ENCODE measurements around the gene HAND1.
A peak's percentile ranks its signal among the peaks of the same experiment; 100 is the strongest.

Gene HAND1

DNA sequence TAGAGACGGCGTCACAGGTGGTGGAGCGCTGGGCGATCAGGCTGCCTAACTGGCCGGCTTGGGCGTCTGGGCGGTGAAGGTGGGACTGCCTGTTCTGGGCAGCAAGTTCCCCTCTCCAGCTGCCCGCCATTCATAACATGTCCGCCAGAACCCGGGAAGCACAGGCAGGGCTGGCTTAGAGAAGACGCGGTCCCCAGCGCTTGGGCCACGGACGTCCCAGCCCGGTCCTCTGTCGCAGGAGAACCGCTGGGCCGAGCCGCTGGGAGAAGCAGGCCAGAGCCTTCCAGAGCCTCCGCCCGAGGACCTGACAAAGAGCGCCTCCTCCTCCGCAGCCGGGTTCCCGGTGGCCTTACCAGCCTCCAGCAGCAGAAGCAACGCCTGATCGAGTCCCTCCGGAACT lies 15.2 kb upstream of the HAND1 start:
- peaks cover 40 to 54% of the 10 kb centered on the region in 2 donors for H3K27me3 Mint-ChIP-seq
- no peaks in the 10 kb centered on the region for H3K9me3 Mint-ChIP-seq
- no peak overlapping the region for H3K27ac Mint-ChIP-seq
- DNase-seq (no peak), ATAC-seq (replicated peaks) (no peak)
- no peak overlapping the region for H3K4me3 Mint-ChIP-seq
- H3K36me3 Mint-ChIP-seq = no peaks in the 10 kb centered on the region
- H3K4me1 Mint-ChIP-seq = no peaks in the 10 kb centered on the region

DNA sequence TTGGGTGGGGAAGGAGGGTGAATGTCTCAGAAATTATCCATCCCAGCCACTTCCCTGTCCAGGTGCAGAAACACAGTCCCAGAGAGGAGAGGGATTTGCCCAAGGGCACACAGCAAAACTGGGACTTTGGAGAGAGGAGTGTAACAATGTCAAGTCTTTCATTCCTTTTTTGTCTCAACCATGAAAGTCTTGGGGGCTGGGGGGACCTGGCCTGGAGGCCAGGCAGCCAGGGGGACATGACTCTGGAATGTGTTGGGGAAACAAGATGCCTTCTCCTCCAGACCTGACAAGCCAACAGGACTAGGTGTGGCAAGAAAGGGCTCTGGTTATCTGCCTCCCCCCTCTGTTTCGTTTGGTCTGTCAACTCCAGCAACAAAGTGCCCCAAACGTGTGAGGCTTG lies 13.9 kb upstream of the HAND1 start:
- no peak overlapping the region for H3K27ac Mint-ChIP-seq
- ATAC-seq (replicated peaks) (no peak), DNase-seq (no peak)
- no peaks in the 10 kb centered on the region for H3K9me3 Mint-ChIP-seq
- peaks cover 42 to 47% of the 10 kb centered on the region in 2 donors for H3K27me3 Mint-ChIP-seq
- peaks cover 5 to 6% of the 10 kb centered on the region in 2 donors for H3K4me1 Mint-ChIP-seq
- H3K4me3 Mint-ChIP-seq = no peak overlapping the region
- no peaks in the 10 kb centered on the region for H3K36me3 Mint-ChIP-seq

DNA sequence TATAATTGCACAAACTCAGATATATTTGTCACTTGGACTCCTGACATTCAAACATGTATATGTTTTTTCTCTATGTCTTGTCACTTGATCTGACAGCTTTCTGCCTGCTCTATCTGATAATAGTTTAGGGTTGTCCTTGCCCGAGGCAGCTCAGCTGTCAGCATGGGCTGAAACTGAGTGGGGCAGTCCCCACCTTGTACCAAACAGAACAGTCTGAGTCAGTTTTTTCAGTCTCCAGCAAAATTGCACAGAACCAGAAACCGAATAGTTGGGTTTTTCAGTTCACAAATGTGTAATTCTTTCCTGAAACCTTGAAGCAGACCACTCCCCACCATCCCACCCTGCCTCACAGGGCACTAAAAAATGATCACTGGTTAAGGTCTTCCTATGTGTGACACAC lies 9.5 kb upstream of the HAND1 start:
- H3K27me3 Mint-ChIP-seq = peaks cover 62 to 65% of the 10 kb centered on the region in 2 donors
- DNase-seq (peak; percentile 26), ATAC-seq (replicated peaks) (peak; percentile 92 to 100)
- no peaks in the 10 kb centered on the region for H3K9me3 Mint-ChIP-seq
- no peak overlapping the region for H3K27ac Mint-ChIP-seq
- peaks cover 0 to 4% of the 10 kb centered on the region in 2 donors for H3K36me3 Mint-ChIP-seq
- H3K4me3 Mint-ChIP-seq = no peak overlapping the region
- H3K4me1 Mint-ChIP-seq = peaks cover 21% of the 10 kb centered on the region in 2 donors

DNA sequence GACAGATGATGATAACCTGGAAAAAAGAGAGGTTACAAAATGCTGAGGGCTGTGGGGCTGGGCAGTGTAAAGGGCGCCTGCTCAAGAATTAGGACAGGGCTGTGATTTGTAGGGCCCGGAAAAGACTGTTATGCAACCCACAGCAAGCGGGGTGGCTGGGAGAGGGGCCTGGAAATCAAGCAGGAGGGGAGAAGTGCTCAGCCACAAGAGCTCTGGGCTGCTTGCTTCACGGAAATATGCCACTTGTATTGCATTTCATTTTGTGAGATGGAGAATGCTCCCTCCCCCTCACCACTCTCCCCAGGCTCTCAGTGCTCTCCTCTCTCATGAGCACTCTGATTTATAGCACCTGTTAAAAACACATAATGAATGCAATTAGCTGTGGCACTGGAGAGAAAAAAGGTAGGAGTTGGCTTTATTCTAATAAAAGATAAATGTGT lies 8.4 kb upstream of the HAND1 start:
- H3K4me3 Mint-ChIP-seq = no peak overlapping the region
- ATAC-seq (replicated peaks) (no peak), DNase-seq (no peak)
- H3K9me3 Mint-ChIP-seq = no peaks in the 10 kb centered on the region
- H3K36me3 Mint-ChIP-seq = peaks cover 0 to 4% of the 10 kb centered on the region in 2 donors
- H3K27ac Mint-ChIP-seq = no peak overlapping the region
- peaks cover 65 to 68% of the 10 kb centered on the region in 2 donors for H3K27me3 Mint-ChIP-seq
- H3K4me1 Mint-ChIP-seq = peaks cover 24 to 26% of the 10 kb centered on the region in 2 donors

DNA sequence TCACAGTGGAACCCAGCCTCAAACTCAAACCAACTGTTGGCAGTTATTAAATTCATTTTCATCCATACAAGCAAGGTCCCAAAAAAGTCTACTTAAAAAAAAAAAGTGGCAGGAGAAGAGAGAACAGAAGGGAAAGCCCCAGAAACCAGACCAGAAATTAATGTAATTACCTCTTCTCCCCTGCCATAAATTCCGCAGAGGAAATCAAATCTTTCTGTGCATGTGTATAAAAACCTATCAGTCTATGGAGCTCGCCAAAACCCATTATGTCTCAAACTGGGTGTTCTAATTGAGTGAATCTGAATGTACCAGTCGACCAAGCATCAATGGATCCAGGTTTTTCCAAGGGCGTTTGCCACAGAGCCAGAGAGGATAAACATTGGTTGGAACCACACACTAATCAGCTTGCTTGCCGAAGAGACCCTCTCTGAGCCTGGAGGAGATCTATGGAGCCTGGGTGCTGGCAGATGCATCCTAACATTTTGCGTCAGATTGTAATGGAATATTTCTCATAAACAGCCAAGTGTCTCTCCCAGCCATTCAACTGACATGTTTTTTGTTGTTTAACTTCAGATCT lies 7.9 kb upstream of the HAND1 start:
- no peak for DNase-seq
- Mint-ChIP-seq H3K27me3 (peaks cover 68 to 70% of the 10 kb centered on the region in 2 donors), H3K36me3 (peaks cover 0 to 4% of the 10 kb centered on the region in 2 donors), H3K4me1 (peaks cover 24 to 26% of the 10 kb centered on the region in 2 donors), H3K27ac (no peak overlapping the region), H3K9me3 (no peaks in the 10 kb centered on the region), H3K4me3 (no peak overlapping the region)
- ATAC-seq (replicated peaks) = no peak

DNA sequence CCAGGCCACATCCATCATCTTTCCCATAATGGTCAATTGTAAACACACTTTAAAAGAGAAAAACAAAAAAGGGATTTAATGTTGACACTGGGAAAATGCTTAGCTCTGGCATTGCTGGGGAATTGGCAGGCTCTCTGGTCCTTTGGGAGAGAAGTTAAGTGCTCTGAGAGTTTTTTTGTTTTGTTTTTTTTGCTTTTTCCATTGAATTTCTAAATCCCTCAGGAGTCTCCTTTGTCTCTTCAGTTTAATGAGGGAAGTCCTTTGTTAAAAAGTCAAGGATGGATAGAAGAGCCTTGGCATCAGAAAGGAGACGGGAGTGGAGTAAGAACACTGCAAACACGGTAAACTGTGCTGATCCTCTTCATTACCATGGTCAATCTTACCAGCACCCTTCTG lies 7.1 kb upstream of the HAND1 start:
- no peak overlapping the region for H3K4me3 Mint-ChIP-seq

DNA sequence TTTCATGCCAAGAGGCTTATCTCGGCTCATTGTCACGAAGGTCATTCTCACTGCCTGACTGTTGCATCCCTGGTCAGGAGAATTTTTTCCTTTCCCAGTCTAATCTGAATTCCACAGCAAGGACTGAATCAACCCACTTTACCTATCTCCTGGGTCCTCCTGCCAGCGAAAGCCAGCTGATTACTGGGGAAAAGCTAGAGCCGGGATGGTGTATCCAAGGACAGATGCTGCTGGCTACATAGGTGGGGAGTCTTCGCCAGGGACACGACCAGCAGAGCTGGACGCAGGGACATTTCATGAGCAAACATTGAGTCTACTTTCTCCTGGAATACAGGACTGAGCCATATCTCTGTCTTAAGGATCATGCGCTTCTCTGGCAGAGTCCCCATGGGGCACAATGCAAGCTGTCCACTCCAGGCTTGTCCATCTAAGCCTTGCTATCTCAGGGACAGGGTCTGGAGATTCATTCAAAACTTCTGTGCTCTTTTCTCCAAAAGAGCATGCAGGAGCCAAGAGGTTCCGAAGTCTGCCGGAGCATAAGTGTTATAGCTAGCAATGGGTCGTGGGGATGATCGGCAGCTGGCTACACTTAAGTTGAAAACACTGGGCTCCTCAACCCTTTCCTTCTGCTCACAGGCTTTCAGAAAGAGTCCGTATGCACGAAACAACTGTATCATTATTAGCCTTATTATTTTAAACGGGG lies 6.5 kb upstream of the HAND1 start:
- Mint-ChIP-seq H3K4me1 (peaks cover 28 to 34% of the 10 kb centered on the region in 2 donors), H3K9me3 (no peaks in the 10 kb centered on the region), H3K27ac (peak overlapping the region; percentile 82), H3K36me3 (peaks cover 0 to 5% of the 10 kb centered on the region in 2 donors), H3K27me3 (peaks cover 72 to 73% of the 10 kb centered on the region in 2 donors), H3K4me3 (no peak overlapping the region)
- ATAC-seq (replicated peaks) = no peak
- DNase-seq = no peak

More for the DNA sequence above, 7.1 kb upstream of the HAND1 start:
- DNase-seq (no peak), ATAC-seq (replicated peaks) (no peak)
- peaks cover 24 to 32% of the 10 kb centered on the region in 2 donors for H3K4me1 Mint-ChIP-seq
- H3K27ac Mint-ChIP-seq = peak overlapping the region; percentile 86
- peaks cover 71 to 74% of the 10 kb centered on the region in 2 donors for H3K27me3 Mint-ChIP-seq
- no peaks in the 10 kb centered on the region for H3K9me3 Mint-ChIP-seq
- peaks cover 0 to 4% of the 10 kb centered on the region in 2 donors for H3K36me3 Mint-ChIP-seq

DNA sequence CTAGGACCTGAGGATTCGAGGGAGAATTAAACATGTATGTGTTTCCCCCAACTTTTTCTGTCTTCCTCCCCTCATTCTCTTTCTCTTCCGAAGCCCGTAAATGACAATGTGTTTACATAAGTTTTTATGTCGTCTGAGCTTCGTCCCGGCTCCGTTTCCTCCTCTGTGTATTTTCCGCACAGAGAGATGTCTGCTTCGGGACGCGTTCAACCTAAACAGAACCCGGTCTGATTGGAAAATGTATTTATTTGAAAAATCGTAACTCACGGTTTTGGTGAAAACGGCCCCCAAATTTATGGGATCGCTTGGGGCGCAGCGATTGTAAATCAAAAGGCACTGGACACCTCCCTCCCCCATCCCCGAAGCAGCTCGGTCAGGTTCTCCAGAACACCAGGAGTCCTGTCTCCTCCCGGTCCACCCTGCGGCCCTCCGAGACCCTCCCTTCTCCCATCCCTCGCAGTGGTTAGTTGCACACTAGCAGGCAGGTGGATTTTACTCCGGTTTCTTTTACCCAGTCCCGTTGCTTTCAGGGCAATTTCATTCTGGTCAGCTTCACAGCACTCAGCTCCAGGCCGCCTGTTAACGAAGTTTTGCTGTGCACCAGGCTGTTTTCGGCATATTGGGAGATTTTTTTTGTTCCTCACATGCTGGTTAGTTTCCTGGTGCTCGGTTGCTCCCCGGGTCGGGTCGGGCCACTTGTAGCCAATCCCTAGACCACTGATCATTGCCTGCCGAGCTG lies 5.8 kb upstream of the HAND1 start:
- peaks cover 78% of the 10 kb centered on the region in 2 donors for H3K27me3 Mint-ChIP-seq
- DNase-seq (no peak), ATAC-seq (replicated peaks) (no peak)
- H3K36me3 Mint-ChIP-seq = peaks cover 0 to 8% of the 10 kb centered on the region in 2 donors
- peaks cover 34 to 36% of the 10 kb centered on the region in 2 donors for H3K4me1 Mint-ChIP-seq
- peak overlapping the region; percentile 16 to 19 for H3K4me3 Mint-ChIP-seq
- no peaks in the 10 kb centered on the region for H3K9me3 Mint-ChIP-seq
- H3K27ac Mint-ChIP-seq = peak overlapping the region; percentile 82

DNA sequence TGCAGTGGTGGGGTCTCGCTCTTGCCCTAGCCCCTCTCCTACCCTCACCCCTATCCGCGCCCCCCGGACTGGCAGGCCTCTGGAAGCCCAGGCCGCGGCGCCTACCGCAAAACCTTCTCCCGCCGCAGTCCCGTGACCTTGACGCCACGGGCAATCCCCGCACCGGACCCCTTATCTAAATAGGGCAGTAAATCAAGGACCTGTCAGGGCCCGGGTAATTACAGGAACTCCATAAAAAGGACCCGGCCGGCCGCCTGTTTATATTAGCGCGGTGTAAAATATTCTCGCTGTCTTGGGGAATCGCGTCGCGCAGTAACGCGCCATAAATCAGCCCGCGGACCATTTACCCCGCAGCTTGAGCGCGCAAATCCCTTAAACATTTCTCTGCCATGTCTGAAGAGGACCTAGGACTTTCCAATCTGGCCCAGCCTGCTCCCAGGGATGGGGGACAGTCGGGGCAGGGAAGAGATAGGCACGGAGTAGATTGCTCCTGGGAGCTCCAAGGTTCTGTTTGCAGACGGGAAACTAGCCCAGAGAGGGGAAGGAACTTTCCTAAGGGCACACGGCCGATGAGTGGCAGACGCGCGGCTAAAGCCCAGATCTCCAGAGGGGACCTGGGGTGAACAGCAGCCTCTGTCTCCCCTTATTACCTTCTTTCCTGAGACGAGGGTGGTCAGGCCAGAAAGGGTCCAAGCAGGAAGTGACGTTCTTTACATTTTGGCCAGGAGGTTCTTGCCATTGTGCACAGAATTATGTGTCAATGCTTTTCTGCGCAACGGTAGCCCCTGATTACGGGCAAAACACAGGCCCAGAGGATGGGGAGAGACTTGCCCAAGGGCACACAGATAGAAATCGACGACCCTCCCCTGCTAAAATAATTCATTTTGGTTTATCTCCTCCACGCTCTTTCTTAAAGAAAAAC lies 4.8 kb upstream of the HAND1 start:
- H3K9me3 Mint-ChIP-seq = no peaks in the 10 kb centered on the region
- peaks cover 0 to 8% of the 10 kb centered on the region in 2 donors for H3K36me3 Mint-ChIP-seq
- DNase-seq = no peak
- ATAC-seq (replicated peaks) = no peak
- no peak overlapping the region for H3K4me3 Mint-ChIP-seq
- peaks cover 35 to 36% of the 10 kb centered on the region in 2 donors for H3K4me1 Mint-ChIP-seq
- peaks cover 77 to 83% of the 10 kb centered on the region in 2 donors for H3K27me3 Mint-ChIP-seq
- H3K27ac Mint-ChIP-seq = peak overlapping the region; percentile 80

DNA sequence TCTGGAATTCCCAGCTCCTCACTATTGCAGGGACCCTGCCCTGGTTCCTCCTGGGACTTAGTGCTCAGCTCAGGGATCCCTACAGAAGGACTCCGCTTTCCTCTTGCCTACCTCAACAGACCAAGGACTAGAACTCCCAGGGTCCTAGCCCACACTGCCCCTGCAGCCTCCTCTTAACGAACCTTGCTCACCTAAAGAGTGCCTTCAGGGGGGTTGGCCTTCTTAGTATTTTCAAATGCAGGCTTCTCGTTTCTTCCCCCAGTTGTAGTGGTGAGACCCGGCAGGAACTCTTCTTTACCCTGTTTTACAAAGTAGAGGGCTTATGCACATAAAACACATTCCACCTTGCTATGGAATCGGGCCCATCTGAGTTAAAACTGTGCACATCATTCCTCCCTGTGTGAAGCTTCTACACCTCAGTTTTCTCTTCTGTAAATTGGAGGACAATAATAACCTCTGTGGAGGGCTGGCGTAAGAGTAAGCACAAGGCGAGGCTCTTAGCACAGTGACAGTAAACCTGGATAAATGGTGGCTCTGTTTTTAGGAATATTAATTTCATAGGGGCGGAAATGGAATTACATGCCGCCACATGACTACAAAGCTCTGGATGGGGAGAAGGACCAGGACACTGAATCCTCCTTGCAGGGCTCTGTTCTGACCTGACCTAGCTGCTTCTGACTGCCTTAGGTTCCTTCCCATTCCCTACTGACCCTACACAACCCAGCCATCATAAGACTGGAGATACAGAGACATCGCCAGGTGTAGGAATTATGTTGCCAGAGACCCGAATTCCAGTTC lies 3.8 kb upstream of the HAND1 start:
- peak overlapping the region; percentile 31 for H3K27ac Mint-ChIP-seq
- peaks cover 36 to 42% of the 10 kb centered on the region in 2 donors for H3K4me1 Mint-ChIP-seq

DNA sequence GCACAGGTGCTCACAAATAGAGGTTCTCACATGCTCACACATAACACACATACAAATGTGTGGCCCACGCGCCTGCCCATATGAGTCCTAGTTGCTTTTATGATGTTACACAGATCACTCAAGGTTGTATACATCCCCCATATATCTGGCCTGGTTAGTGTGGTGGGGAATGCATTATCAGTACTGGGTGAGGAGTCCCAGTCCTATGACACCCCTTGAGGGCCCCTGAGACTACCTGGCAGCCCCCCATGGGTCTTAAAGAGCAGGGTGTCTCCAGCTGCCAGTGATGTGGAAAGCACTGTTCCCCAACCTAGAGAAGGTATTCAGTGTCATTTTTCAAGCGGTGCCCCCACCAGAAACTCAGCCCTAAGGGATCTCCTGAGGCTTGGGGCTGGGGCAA lies 2.8 kb upstream of the HAND1 start:
- ATAC-seq (replicated peaks) = no peak
- H3K27me3 Mint-ChIP-seq = peaks cover 80 to 94% of the 10 kb centered on the region in 2 donors
- H3K4me1 Mint-ChIP-seq = peaks cover 36 to 51% of the 10 kb centered on the region in 2 donors
- H3K4me3 Mint-ChIP-seq = no peak overlapping the region
- H3K9me3 Mint-ChIP-seq = no peaks in the 10 kb centered on the region
- peaks cover 7 to 8% of the 10 kb centered on the region in 2 donors for H3K36me3 Mint-ChIP-seq
- H3K27ac Mint-ChIP-seq = peak overlapping the region; percentile 33
- DNase-seq = no peak

More for the DNA sequence above, 3.8 kb upstream of the HAND1 start:
- Mint-ChIP-seq H3K4me3 (no peak overlapping the region), H3K27me3 (peaks cover 79 to 93% of the 10 kb centered on the region in 2 donors), H3K36me3 (peaks cover 4 to 8% of the 10 kb centered on the region in 2 donors), H3K9me3 (no peaks in the 10 kb centered on the region)
- ATAC-seq (replicated peaks) (no peak), DNase-seq (no peak)

DNA sequence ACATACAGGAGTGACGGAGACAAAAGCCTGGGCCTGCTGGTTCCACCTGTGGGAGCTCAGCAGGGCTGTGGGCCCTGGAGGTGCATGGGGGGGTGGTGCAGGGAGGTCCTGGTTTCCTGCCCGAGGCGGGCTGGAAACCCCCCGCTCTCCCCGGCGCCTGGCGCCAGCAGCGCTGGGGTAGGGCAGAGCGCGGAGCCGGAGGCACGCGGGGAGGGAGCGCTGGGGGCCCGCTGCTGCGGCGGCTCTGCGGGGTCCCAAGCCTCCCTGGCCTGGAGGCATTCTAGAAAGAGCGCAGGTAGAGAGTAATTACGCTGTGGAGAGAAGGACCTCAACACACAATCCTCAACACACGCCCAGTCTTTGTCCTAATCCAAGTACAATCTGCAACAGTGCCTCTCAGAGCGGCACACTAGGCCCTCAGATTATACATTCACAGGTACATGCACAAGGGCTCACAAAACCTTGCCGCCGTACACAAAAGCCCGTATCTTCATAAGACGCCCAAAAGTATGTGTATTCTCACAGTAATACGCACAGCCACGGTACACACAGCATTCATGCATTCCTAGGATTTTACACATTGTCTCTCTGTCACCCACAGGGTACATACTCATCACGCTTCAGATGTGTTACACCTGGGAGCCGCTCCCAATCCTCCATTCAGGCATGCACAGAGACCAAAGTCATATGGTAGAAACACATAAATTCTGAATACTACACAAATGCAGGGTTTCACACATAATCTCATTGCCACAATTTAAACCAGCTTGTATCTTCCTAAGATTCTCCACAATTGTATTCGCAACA lies 2.1 kb upstream of the HAND1 start:
- peak overlapping the region; percentile 91 for H3K27ac Mint-ChIP-seq
- peaks cover 7 to 8% of the 10 kb centered on the region in 2 donors for H3K36me3 Mint-ChIP-seq

More for the DNA sequence above, 2.1 kb upstream of the HAND1 start:
- H3K4me3 Mint-ChIP-seq = peak overlapping the region in 1 of 2 donors; percentile 33
- no peak for ATAC-seq (replicated peaks)
- no peak for DNase-seq
- no peaks in the 10 kb centered on the region for H3K9me3 Mint-ChIP-seq
- H3K4me1 Mint-ChIP-seq = peaks cover 37 to 58% of the 10 kb centered on the region in 2 donors
- peaks cover 79 to 94% of the 10 kb centered on the region in 2 donors for H3K27me3 Mint-ChIP-seq

Measured in stimulated activated naive B cell treated with anti-CD40 and anti-IgM and Interleukin-4, amounts not matched to agents 10 μg/mL and 1 μg/mL and 100 μg/mL, for 72 hours (primary cell).